Fibroblast of lung (primary cell): ENCODE results near the gene SDK1. TPM values are rescaled to one million over a fixed set of nuclear protein-coding genes. Genes with fewer than 3 reads are reported as not detected.

Source experiments
- DNase-seq, 2 donors: peaks; one replicate each; pipeline versions ENCODE4 v3.0.0 to v3.0.0-alpha.2; 2010; ENCODE audit warnings: low read depth in 2 of 2
- H2AFZ ChIP-seq: 2 replicates; pipeline ENCODE4 v1.5.1; 2012; ENCODE audit warnings: low read length, control low read depth, inconsistent platforms
- H3K27ac ChIP-seq: 2 replicates; pipeline ENCODE4 v1.5.1; 2011; ENCODE audit warnings: low read length, control low read depth; ENCODE audit not compliant: insufficient read depth
- H3K27me3 ChIP-seq: 2 replicates; pipeline ENCODE4 v1.5.1; 2011; ENCODE audit warnings: mild to moderate bottlenecking, low read length; ENCODE audit not compliant: control insufficient read depth, insufficient read depth
- H3K36me3 ChIP-seq: 2 replicates; pipeline ENCODE4 v1.5.1; 2011; ENCODE audit warnings: low read length; ENCODE audit not compliant: control insufficient read depth, insufficient read depth
- H3K4me1 ChIP-seq: 2 replicates; pipeline ENCODE4 v1.5.1; 2011; ENCODE audit warnings: low read length; ENCODE audit not compliant: control insufficient read depth, insufficient read depth; ENCODE audit errors: extremely low read depth
- H3K4me2 ChIP-seq: 2 replicates; pipeline ENCODE4 v1.5.1; 2011; ENCODE audit warnings: low read length, control low read depth; ENCODE audit not compliant: insufficient read depth; ENCODE audit errors: extremely low read depth
- H3K4me3 ChIP-seq, 4 experiments: fragments of 200-600 bp in 1 of 4; sonication (generic) in 1 of 4; replicated peaks in 1 of 4; 2 replicates each; pipeline ENCODE4 v1.5.1; 2011 to 2016; ENCODE audit warnings: low read length in 4 of 4, low read depth in 3 of 4, mild to moderate bottlenecking in 3 of 4, control low read depth in 2 of 4, inconsistent platforms in 1 of 4, mixed read lengths in 1 of 4; ENCODE audit not compliant: insufficient read depth in 1 of 4; ENCODE audit errors: control extremely low read depth in 1 of 4
- H3K79me2 ChIP-seq: 2 replicates; pipeline ENCODE4 v1.5.1; 2012; ENCODE audit warnings: mild to moderate bottlenecking, low read length, inconsistent platforms; ENCODE audit not compliant: control insufficient read depth, insufficient read depth
- H3K9ac ChIP-seq: 2 replicates; pipeline ENCODE4 v1.5.1; 2011; ENCODE audit warnings: mild to moderate bottlenecking, low read length, control low read depth; ENCODE audit not compliant: insufficient read depth
- H3K9me3 ChIP-seq: 2 replicates; pipeline ENCODE4 v1.5.1; 2012; ENCODE audit warnings: low read depth, low read length; ENCODE audit not compliant: control insufficient read depth, insufficient read depth
- H4K20me1 ChIP-seq: 2 replicates; pipeline ENCODE4 v1.5.1; 2011; ENCODE audit warnings: low read length; ENCODE audit not compliant: control insufficient read depth, insufficient read depth; ENCODE audit errors: extremely low read depth
- CTCF ChIP-seq, 2 donors: IDR thresholded peaks in 1 of 2; conservative IDR thresholded peaks in 1 of 2; 1 replicate in 1 of 2; 2 replicates in 1 of 2; pipeline ENCODE4 v1.5.1; 2011 to 2012; ENCODE audit warnings: low read length in 2 of 2, control low read depth in 1 of 2, inconsistent platforms in 1 of 2, low read depth in 1 of 2, mild to moderate bottlenecking in 1 of 2
- EZH2 ChIP-seq: IDR thresholded peaks from 2 replicates; pipeline ENCODE4 v1.5.1; 2012; ENCODE audit warnings: low read length, control low read depth, mild to moderate bottlenecking; ENCODE audit errors: missing control alignments
- polyA plus RNA-seq, 2 donors: library from polyadenylated mRNA; depleted of rRNA in 1 of 2; stranded (reverse) in 1 of 2; unstranded in 1 of 2; fragments of >200 nt; gene quantifications; 2 replicates each; pipeline ENCODE4 v1.2.1, GENCODE V29; 2011 to 2012; ENCODE audit warnings: missing spikeins in 1 of 2
- total RNA-seq: library from RNA; depleted of rRNA; stranded (reverse); fragments of >200 nt; gene quantifications from 2 replicates; pipeline ENCODE4 v1.2.1, GENCODE V29; 2014

The SDK1 gene
- total and polyA plus RNA-seq, 2 donors (not counting 1 experiment from before 2014, with no cell fraction given), result 1.0 to 8.6 TPM

GRCh38 chr7:3649250-3649649, 348.2 kb downstream of the SDK1 start:
- H3K9ac ChIP-seq, result no peak overlapping the region
- no peaks in the 10 kb centered on the region for H3K4me1 ChIP-seq
- H3K4me2 ChIP-seq, result no peak overlapping the region
- no peak overlapping the region for H2AFZ ChIP-seq
- TF ChIP-seq CTCF (conservative IDR thresholded peaks at IDR 0.05 in 1 of 2, IDR thresholded peaks at IDR 0.05 in 1 of 2; ENCODE audit: low read depth in 1 of 2, low read length in 2 of 2) (peak in 1 of 2 donors; percentile 39), EZH2 (no peak)
- no peaks in the 10 kb centered on the region for H3K36me3 ChIP-seq
- no peak overlapping the region for H3K4me3 ChIP-seq
- H4K20me1 ChIP-seq, result no peaks in the 10 kb centered on the region
- H3K27me3 ChIP-seq, result no peaks in the 10 kb centered on the region
- no peaks in the 10 kb centered on the region for H3K9me3 ChIP-seq
- peak in 1 of 2 donors; percentile 20 for DNase-seq
- H3K27ac ChIP-seq, result no peak overlapping the region
- H3K79me2 ChIP-seq, result no peaks in the 10 kb centered on the region

GRCh38 chr7:3649678-3650440, 348.8 kb downstream of the SDK1 start:
- TF ChIP-seq CTCF (conservative IDR thresholded peaks at IDR 0.05 in 1 of 2, IDR thresholded peaks at IDR 0.05 in 1 of 2; ENCODE audit: low read depth in 1 of 2, low read length in 2 of 2), result no peak
- Histone ChIP-seq H3K36me3 (no peaks in the 10 kb centered on the region), H3K9me3 (no peaks in the 10 kb centered on the region), H4K20me1 (no peaks in the 10 kb centered on the region), H3K9ac (no peak overlapping the region), H3K27me3 (no peaks in the 10 kb centered on the region), H3K4me1 (no peaks in the 10 kb centered on the region), H3K4me3 (no peak overlapping the region), H3K79me2 (no peaks in the 10 kb centered on the region), H3K27ac (no peak overlapping the region), H3K4me2 (no peak overlapping the region), H2AFZ (no peak overlapping the region)
- peak; percentile 73 to 77 for DNase-seq

- H2AFZ ChIP-seq, result no peak overlapping the region
- H3K79me2 ChIP-seq, result no peaks in the 10 kb centered on the region
- no peaks in the 10 kb centered on the region for H3K27me3 ChIP-seq
- H3K4me1 ChIP-seq, result no peaks in the 10 kb centered on the region
- peak; percentile 46 to 51 for DNase-seq
- no peaks in the 10 kb centered on the region for H3K36me3 ChIP-seq
- no peaks in the 10 kb centered on the region for H4K20me1 ChIP-seq
- H3K9ac ChIP-seq, result no peak overlapping the region
- H3K4me3 ChIP-seq, result no peak overlapping the region
- no peak for TF ChIP-seq EZH2
- TF ChIP-seq CTCF (conservative IDR thresholded peaks at IDR 0.05 in 1 of 2, IDR thresholded peaks at IDR 0.05 in 1 of 2; ENCODE audit: low read depth in 1 of 2, low read length in 2 of 2), result no peak
- H3K9me3 ChIP-seq, result no peaks in the 10 kb centered on the region
- no peak overlapping the region for H3K4me2 ChIP-seq
- H3K27ac ChIP-seq, result no peak overlapping the region
These were observed 349.8 kb downstream of the SDK1 start for GRCh38 chr7:3650844-3651243.
